HFF-Myc (cell line): Measurements from ENCODE around the gene NR3C1.
"Not testable (repeated sequence)": the region's sequence is repeated elsewhere in the genome, so short reads cannot be mapped to it uniquely, and the experiment has no call there.

Experiments used
- DNase-seq: peaks from one replicate; pipeline ENCODE4 v3.0.0-alpha.2; 2011; ENCODE audit warnings: low read depth; ENCODE audit errors: extremely low read depth
- H3K4me3 ChIP-seq: replicated peaks from 2 replicates; pipeline ENCODE4 v1.5.1; 2011; ENCODE audit warnings: low read depth, mild to moderate bottlenecking, control low read depth, low read length
- CTCF ChIP-seq: IDR thresholded peaks from 2 replicates; pipeline ENCODE4 v1.5.1; 2012; ENCODE audit warnings: mild to moderate bottlenecking, low read depth, low read length, control low read depth; ENCODE audit errors: missing control alignments

The NR3C1 gene

GRCh38 chr5:143331956-143332355 lies 71.5 kb downstream of the NR3C1 start:
- H3K4me3 ChIP-seq: no peak overlapping the region

GRCh38 chr5:143329843-143330242 lies 73.6 kb downstream of the NR3C1 start:
- DNase-seq: no peak
- TF ChIP-seq CTCF: no peak
- no peak overlapping the region for H3K4me3 ChIP-seq

More at GRCh38 chr5:143331956-143332355, 71.5 kb downstream of the NR3C1 start:
- TF ChIP-seq CTCF: no peak
- no peak for DNase-seq

- DNase-seq: no peak
- TF ChIP-seq CTCF: no peak
- no peak overlapping the region for H3K4me3 ChIP-seq
These were observed 74.8 kb downstream of the NR3C1 start for GRCh38 chr5:143328589-143329220.

GRCh38 chr5:143325086-143325485 lies 78.4 kb downstream of the NR3C1 start:
- H3K4me3 ChIP-seq, DNase-seq: not testable (repeated sequence)

GRCh38 chr5:143322931-143323630 lies 80.4 kb downstream of the NR3C1 start:
- DNase-seq, H3K4me3 ChIP-seq: not testable (repeated sequence)

- no peak for TF ChIP-seq CTCF
- no peak for DNase-seq
- H3K4me3 ChIP-seq: no peak overlapping the region
These were observed 81.3 kb downstream of the NR3C1 start for GRCh38 chr5:143322176-143322575.

- no peak overlapping the region for H3K4me3 ChIP-seq
- TF ChIP-seq CTCF: no peak
- no peak for DNase-seq
These were observed 83.9 kb downstream of the NR3C1 start for GRCh38 chr5:143319437-143320227.
